T-helper 1 cell treated with Interleukin-12 subunit alpha and Interleukin-12 subunit beta and Interleukin-4 antibody, amounts not matched to agents 30 ng/mL and 1 ng/mL, for 36 hours (primary cell): ENCODE measurements around the gene WDFY4. TPM values are rescaled to one million over a fixed set of nuclear protein-coding genes. Genes with fewer than 3 reads are reported as not detected.

Experiments used
- intact Hi-C: fragments of 100-400 bp; cut with micrococcal nuclease; formaldehyde crosslinking; loops from one replicate; pipeline ENCODE4 v1.15.1; 2024
- total RNA-seq: library from RNA; stranded (reverse); gene quantifications from 2 replicates; pipeline ENCODE4 v1.2.3, GENCODE V29; 2022

Gene WDFY4
- total RNA-seq, 1 donor from 2014 or later = 0.29 TPM

DNA sequence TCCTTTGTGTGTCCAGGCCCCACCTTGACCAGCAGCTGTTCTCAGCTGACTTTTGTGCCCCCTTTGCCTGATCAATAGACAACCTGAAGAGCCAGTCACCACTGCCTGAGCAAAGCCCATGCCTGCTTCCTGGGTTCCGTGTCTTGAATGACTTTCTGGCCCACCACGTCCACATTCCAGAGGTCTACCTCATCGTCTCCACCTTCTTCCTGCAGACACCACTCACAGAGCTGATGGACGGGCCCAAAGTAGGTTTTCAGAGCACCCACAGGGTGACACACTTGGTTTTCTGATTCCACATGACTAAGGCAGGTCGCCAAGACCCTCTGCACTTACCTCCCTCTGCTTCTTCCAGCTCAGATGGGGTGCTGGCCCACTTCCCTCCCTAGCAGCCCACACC, 126.8 kb downstream of the WDFY4 start:
- intact Hi-C loops = no loop called here

DNA sequence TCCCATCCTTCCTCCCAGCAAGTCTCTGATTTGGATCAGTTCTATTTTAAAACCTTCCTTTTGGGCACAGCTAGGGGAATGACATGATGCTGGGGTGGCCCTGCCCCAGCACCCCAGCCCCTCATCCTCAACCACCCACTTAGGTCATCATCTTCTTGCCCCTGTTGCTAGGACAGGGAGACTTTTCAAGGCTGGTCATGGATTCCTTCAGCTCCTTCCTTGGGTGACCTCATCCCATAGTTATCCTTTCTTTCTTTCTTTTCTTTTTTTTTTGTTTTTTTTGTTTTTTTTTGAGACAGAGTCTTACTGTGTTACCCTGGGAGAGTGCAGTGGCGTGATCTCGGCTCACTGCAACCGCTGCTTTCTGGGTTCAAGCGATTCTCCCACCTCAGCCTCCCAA, 127.2 kb downstream of the WDFY4 start:
- intact Hi-C loops = no loop called here

DNA sequence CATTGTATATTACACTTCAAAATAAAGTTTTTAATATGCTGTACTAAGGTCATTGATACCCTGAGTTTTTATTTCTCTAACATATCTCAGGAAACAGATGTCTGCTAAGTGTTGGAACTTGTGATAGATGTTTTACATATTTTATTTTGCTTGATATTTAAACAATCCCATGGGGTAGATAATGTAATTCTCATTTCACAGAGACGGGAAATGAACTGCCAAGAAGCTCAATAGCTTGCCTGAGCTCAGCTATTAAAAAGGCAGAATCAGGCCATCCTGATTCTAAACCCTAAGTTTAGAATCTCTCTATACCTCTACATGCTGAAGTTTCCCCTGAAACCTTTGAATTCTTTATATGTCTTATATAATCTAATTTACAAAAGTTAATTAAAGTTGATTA, 128.6 kb downstream of the WDFY4 start:
- intact Hi-C loops = no loop called here

DNA sequence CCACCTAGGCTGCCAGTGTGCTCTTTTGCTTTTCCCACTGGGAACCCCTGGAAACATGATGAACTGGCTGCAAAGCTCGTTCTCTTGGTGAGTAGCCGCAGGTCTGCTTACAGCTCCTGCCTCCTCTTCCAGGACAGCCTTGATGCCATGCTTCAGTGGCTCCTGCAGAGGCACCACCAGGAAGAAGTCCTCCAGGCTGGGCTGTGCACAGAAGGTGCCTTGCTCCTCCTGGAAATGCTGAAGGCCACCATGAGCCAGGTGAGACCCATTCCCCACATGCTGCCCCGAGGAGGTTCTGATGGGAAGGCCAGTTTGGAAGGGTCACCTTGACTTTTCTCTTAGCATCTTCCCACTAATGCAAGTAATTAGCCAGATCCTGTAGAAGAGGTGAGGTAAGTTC, 129.2 kb downstream of the WDFY4 start:
- intact Hi-C loops = no loop called here

DNA sequence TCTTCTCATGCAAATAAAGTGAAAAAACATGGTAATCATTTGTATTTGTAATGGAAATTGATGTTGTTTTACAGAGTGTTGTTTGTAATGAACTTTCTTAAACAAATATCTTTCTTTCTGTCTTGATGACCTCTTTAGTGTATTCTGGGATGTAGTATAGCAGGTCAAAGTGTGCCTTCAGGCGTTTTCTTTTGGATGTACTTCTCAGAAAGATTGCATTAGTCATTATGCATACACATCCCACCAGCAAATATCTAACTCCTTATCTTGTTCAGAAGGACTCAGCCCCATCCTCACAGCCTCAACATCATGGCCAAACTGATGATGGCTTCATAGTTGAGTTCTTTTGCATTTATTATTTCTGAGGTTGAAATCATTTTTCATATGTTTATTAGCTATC, 130.3 kb downstream of the WDFY4 start:
- intact Hi-C loops = no loop called here

DNA sequence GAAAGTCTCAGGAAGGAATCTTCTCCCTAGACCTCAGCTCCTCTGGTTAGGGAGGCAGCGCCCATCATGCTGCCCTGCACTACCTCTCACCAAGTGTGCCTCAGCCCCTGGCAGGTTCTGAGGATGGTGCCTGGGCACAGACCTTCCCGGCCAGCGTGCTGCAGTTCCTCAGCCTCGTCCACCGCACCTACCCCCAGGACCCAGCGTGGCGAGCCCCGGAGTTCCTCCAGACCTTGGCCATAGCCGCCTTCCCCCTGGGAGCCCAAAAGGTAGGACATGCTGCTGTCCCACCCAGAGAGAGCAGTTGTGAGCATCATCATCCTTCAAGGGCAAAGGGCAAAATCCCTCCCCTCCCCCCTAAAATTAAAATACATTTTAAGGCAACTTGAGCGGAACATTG, 132.5 kb downstream of the WDFY4 start:
- intact Hi-C loops = no loop called here

DNA sequence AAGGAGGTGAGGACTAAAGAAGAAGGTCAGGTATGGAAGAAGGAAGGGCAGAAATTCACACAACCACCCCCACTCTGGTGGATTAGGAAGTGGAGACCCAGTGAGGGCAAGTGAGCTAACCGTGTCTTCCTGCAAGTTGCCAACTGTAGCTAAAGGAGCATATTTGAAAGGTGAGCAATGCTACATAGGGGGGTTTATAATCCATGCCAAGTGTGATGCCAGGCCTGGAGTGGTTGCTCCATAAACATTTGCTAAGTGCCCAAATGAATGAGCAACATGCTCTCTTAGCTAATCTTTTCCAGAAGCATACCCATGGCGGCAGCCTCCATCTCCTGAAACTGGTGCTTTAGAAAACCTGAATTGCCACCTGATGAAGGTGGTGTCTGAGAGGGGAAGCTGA, 133.4 kb downstream of the WDFY4 start:
- intact Hi-C loops = no loop called here

DNA sequence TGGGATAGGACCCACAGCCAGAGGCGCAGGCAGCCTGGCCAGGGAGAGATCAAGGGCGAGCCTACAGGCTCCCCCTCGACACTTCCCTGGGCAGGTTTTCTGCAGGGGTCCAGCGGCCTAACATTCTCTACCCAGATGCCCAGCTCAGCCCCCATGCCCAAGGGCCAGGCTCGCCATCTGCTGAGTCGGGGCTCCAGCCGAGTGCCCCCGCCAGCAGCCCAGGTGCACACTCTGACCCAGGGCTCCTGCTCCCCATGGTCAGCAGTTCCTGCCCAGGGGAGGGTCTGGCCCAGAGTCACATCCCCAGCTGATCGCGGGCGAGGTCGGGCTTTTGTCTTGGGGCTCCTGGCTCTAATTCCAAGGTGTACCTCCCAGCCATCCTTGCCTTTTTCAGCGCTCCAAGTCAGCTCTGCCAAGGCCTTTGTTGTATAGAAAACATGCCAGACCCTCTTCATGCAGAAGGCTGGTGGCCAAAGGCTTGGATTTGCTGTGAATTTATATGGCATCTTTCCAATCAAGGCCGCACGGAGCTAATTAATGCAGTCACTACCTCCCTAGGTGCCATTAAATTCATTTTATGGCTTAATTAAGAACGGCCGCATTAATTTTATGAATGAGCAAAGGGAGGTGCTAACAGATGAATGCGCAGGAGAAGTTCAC, 134.3 kb downstream of the WDFY4 start:
- intact Hi-C loops = no loop called here

DNA sequence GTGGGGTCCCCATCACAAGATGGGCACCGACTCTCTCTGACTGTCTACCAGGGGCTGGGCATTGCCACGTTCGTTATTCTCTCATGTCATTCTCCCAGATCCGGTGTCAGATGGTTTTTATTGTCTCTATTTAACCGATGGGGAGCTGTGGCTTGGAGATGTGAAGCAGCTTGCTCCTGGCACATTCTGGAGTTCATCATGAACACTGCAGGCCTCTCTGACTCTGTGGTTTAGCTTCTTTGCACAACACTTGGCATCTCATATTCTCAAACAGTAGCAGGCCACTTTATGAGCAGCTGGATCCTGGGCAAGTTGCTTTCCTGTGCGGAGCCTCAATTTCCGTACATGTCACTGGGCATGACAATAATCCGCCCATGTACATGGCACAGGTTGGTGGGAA, 135.1 kb downstream of the WDFY4 start:
- intact Hi-C loops = no loop called here

DNA sequence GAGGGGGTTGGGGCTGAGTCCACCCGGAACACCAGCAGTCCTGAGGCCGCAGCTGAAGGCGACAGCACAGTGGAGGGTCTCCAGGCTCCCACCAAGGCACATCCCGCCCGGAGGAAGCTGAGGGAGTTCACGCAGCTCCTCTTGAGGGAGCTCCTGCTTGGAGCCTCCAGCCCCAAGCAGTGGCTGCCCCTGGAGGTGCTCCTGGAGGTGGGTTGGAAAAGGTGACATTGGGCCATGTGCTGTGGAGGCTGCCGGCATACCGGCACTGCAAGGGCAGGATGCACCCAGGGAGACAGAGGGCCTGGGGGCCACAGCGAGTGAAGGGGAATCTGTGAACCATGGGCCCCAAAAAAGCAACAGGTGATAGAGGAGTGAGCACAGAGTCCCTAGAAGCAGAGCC, 135.6 kb downstream of the WDFY4 start:
- intact Hi-C loops = no loop called here

DNA sequence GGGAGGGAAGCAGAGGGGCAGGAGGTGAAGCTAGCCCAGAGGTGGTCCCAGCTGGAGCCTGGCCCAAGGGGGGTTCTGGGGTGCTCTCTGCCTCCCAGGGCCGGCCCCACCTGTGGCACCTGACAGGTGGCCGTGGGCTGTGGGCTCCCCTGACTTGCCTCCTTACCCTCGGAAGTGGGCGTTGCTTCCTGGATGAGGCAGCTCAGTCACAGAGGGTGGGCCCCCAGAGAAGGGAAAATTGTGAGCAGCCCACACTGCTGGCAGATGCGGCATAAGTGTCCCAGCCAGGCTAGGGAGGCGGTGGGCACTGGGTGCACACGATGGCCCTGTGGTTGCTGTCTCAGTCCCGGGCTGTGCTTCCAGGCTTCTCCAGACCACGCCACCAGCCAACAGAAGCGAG, 136.0 kb downstream of the WDFY4 start:
- intact Hi-C loops = no loop called here

DNA sequence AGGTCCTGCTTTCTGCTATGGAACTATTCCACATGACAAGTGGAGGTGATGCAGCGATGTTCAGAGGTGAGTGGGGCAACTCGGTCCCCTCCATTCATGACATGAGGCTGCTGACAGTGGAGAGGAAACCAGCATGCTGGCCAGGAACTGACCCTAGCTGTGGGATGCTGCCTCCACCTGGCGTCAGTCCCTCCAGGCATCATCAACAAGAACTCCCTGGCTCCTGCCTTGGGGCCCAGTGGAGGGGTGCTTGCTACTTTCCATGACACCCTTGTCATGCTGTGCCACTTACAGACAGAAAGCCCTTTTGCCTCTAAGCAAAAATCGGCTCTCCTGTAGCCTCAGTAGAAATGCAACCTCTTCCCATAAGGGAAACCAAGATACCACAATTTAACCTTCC, 136.4 kb downstream of the WDFY4 start:
- intact Hi-C loops = no loop called here

DNA sequence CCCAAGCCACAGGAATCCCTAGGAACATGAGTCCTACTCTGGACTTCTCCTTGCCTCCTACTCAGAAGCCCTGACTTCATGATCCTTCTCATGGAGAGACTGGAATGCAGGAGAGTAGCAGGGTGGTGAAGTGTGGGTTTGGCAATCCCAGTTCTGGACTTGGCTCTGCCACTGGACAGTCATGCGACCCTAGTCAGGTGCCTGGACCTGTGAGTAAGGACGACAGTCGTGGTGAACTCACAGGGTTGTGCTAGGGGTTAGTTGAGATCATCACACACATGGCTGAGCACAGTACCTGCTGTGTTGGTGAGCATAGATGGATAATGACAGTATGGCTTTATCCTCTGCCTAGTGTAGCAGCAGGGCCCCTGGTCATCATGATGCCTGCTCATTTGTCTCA, 137.0 kb downstream of the WDFY4 start:
- intact Hi-C loops = no loop called here

DNA sequence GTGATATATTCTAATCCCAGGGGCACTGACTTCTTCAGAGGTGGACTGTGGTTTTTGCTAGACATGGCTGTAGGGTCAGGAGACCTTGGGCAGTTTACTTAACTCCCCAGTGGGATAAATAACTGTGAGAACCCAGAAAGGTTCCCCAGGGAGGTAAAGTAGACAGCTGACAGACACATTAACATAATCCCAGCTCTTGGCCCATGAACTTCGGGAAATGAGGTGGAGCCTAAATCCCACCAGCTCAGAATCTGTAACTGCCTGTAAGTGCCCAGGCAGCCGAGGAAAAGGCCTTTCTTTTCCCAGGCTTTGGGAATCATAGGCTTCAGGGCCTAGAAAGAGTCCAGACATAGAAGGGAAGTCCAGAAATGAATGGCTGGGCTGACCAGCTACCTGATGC, 149.0 kb downstream of the WDFY4 start:
- intact Hi-C loops = no loop called here

DNA sequence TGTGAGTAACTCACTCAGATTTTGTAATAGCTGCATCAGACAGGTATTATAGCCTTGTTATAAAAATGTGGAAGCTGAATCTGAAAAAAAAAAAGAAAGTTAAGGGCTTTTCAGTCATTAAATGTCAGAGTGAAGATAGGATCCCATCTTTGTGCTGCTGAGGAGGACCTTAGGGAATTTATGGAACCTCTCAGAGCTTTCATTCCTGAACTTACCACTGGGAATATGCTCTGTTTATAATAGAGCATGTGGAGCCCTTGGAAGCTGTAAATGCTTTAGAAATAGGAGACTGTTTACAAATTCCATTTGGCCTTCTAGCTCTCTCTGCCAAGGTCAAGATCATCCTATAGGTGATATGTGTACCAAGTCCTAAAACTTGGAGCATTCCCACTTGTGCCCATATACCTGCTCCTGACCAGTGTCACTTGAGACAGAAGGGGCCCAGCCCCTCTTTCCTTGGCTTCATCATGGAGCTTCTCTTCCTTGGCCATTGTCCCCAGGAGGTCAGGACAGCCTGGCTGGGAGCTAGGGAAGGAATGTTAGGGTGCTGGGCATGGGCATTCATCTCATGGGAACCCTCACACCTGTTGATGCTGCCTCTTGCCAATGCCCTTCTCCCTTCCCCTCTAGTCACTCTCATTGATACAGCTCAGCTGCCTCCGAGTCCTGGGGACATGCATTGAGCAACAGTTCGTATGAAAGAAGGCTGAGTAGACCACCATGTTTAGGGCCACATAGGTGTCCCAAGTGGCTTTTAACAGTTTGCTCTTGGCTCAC, 149.7 kb downstream of the WDFY4 start:
- intact Hi-C loops = no loop called here

DNA sequence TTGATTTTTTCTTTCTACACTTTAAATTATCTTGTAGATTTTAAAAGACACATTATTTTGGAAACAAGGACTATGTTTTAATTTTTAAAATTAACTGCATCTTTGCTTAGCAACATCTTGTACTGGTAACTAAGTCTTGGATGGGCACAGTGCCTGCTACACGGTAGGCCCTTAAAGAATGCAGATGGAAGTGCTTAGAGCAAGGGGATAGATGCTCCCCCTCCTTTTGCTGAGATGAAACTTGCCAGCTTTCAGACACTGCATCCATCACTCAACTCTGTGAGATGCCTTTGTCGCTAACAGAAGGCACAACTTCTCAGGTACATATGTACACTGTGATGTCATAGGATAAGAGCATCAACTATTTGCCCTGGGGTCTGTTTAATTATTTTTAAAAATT, 151.1 kb downstream of the WDFY4 start:
- intact Hi-C loops = no loop called here

DNA sequence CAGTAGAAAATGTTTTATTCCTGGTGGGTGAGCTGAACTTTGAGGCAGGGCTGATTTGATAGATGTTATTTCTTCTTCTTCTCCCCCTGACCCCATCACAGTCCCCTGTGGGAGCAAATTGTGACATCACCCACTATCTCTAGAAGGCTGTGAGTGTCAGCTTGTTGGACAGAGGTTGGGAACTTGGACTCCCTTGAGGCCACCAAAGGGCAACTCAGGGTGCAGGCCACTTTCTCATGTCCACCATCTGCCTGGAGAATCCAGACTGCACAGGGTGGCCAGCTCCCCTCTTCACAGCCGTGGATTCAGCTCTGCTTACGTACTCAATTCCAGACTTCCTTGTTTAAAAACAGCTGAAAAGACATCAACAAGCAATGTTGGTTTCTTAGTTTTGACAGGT, 151.9 kb downstream of the WDFY4 start:
- intact Hi-C loops = no loop called here

DNA sequence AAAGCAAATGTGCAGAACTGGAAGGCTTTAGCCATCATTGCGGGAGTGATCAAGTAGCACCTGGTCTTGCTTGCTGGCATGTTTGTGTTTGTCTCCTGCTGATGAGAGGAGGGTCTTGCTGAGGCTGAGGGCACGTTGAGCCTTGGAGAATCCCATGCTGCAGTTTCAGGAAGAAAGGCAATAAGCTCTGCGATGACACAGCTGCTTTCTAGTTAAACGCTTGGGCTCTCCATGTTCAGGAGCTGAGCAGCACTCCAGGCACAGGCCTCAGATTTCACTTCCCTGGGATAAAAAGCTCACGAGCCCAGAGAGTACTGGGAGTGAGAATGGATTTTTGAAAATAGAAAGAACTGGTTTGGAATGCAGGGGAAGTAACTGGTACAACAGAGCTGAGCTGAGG, 154.2 kb downstream of the WDFY4 start:
- intact Hi-C loops = no loop called here

DNA sequence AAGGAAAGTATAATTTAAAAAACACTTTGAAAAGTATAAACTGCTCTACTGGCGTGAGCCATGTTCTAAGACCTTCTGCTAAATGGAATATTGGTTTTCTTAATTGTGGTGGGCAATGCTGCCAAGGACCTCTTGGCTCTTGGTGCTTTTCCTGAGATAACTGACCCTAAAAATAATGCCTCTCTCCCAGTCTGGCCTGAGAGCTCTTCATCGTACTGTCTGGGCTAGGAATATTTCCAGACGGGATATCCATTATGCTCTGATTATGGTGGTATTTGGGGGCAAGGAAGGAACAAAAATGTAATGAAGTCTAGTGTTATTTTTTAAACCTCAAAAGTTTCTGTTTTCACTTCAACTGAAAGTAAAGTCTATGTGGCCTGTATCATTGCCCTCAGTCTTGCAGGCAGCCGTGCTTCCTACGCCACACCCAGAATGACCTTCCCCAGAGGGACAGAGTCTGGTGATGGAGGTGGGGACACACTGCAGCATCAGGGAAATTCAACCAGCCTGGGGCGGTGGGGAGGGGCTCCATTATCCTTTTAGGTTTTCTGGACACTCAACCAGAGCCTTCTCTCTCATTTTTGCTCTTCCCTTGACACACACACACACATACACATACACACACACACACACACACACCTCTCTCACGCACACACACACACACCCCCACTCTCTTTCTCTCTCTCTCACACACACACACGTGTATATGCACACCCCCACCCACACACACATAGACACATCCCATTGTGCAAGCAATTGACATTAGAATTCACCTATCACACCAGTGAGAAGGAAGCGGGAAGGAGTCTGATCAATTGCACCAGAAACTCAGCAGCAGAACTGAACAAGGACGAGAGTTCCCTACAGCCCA, 155.4 kb downstream of the WDFY4 start:
- intact Hi-C loops = no loop called here

DNA sequence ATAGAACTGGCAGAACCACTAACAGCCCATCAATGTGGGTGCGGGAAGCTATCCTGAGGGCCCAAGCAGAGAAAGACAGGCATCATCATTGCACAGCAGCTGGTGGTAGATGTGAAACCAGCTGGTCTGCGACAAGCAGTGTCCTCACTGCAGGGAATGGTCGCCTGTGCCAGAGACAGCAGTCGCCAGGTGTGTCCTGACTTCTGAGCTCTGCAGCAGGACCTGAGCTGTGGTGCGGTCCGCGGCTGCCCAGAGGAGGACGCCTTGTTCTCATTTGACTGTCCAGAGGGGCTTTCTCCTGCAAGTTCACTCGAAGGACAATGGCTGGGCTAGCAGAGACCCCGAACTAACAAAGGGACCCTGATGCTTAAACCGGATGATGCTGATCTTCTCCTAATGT, 157.6 kb downstream of the WDFY4 start:
- intact Hi-C loops = no loop called here

DNA sequence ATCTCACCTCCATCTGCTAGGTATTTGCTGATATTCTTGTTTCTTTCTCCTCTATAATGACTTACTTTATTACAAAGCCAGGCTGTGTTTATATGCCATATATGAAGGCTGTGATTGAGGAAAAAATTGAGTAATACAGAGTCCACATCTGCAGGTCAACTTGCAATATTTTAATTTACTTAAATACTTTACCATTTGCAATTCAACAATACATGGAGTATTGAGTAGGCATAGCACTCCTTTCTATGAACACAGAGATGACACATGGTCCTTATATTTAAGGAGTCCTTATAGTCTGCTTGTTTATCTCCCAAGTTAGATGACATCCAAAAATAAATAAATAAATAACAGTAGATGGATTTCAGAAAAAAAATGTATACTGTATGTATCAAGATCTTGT, 158.5 kb downstream of the WDFY4 start:
- intact Hi-C loops = no loop called here

DNA sequence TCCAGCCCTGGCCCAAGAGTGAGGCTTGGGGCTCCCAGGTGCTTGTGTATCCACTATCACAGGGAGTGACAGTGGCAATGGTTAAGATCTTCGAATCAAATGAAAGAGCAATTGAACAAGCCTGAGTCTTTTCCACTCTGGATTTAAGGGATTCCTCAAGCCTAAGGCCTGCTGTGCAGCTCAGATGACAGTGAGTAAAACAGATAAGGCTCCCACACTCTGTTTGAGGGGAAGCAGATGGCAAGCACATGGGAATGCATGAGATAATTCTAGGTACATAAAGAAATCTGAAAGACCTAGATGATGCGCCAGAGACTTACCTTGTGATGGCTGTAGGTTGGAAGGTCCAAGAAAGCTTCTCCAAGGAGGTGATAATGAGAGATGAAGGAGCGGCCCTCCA, 159.9 kb downstream of the WDFY4 start:
- intact Hi-C loops = no loop called here
